Ishikawa (cell line): Measurements from ENCODE around the gene GCFC2.

ENCODE experiments used
- CEBPB ChIP-seq: IDR thresholded peaks from 2 replicates; pipeline ENCODE4 v1.6.1; 2012
- CREB1 ChIP-seq: IDR thresholded peaks from 2 replicates; pipeline ENCODE4 v1.6.1; 2012; ENCODE audit warnings: low read depth
- EP300 ChIP-seq: IDR thresholded peaks from 2 replicates; pipeline ENCODE4 v1.6.1; 2012; ENCODE audit warnings: borderline replicate concordance
- FOXM1 ChIP-seq: IDR thresholded peaks from 2 replicates; pipeline ENCODE4 v1.6.1; 2012; ENCODE audit warnings: low read depth, borderline replicate concordance
- NFIC ChIP-seq: IDR thresholded peaks from 2 replicates; pipeline ENCODE4 v1.6.1; 2012
- RAD21 ChIP-seq: IDR thresholded peaks from 2 replicates; pipeline ENCODE4 v1.6.1; 2012; ENCODE audit warnings: low read depth
- TAF1 ChIP-seq: IDR thresholded peaks from 2 replicates; pipeline ENCODE4 v1.6.1; 2012; ENCODE audit warnings: low read depth, mild to moderate bottlenecking
- TCF12 ChIP-seq: IDR thresholded peaks from 2 replicates; pipeline ENCODE4 v1.6.1; 2012; ENCODE audit warnings: low read depth
- TEAD4 ChIP-seq: IDR thresholded peaks from 2 replicates; pipeline ENCODE4 v1.6.1; 2012
- YY1 ChIP-seq: IDR thresholded peaks from 2 replicates; pipeline ENCODE4 v1.6.1; 2012; ENCODE audit warnings: low read depth
- ZBTB7A ChIP-seq: IDR thresholded peaks from 2 replicates; pipeline ENCODE4 v1.6.1; 2012; ENCODE audit warnings: low read depth
- TF ChIP-seq, protein P1 (sequence below): IDR thresholded peaks from 2 replicates; pipeline ENCODE4 v1.6.1; 2012
- TF ChIP-seq, protein P2 (sequence below): IDR thresholded peaks from 2 replicates; pipeline ENCODE4 v1.6.1; 2012; ENCODE audit warnings: low read depth, mild to moderate bottlenecking
- TF ChIP-seq, protein P3 (sequence below): IDR thresholded peaks from 2 replicates; pipeline ENCODE4 v1.6.1; 2012

DNA sequence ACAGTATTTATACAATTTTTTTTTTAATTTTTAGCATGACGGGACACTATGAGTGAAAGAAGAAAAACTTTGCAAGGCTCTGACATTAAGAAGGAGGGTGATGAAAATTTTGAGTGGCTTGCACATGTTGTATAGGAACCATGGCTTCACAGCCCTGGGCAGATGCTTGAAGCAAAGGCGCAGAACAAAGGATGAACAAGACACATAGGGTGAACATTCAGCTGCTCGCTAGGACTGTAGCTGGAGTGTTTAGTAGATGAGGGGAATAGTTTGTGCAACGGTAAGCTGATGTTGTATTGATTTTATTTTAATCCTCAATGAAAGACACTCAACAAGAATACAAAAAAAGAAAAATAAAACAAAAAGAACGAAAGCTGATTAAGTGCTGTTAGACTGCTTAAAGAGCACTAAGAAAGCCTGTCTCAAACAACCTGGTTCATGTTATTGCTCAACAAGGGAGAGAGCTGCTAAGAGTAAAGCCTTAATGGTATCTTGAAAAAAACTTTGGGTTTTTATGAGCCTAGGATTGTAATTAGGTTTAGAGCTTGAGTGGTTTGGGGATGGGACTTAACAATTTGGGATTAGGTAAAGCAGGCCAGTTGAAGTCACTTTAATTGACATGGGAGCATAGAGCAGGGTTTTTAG, 41.2 kb upstream of the GCFC2 start:
- TF ChIP-seq, protein P1, sequence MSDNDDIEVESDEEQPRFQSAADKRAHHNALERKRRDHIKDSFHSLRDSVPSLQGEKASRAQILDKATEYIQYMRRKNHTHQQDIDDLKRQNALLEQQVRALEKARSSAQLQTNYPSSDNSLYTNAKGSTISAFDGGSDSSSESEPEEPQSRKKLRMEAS: no peak
- no peak for TF ChIP-seq CREB1
- no peak for TF ChIP-seq TAF1
- no peak for TF ChIP-seq EP300
- TF ChIP-seq, protein P2, sequence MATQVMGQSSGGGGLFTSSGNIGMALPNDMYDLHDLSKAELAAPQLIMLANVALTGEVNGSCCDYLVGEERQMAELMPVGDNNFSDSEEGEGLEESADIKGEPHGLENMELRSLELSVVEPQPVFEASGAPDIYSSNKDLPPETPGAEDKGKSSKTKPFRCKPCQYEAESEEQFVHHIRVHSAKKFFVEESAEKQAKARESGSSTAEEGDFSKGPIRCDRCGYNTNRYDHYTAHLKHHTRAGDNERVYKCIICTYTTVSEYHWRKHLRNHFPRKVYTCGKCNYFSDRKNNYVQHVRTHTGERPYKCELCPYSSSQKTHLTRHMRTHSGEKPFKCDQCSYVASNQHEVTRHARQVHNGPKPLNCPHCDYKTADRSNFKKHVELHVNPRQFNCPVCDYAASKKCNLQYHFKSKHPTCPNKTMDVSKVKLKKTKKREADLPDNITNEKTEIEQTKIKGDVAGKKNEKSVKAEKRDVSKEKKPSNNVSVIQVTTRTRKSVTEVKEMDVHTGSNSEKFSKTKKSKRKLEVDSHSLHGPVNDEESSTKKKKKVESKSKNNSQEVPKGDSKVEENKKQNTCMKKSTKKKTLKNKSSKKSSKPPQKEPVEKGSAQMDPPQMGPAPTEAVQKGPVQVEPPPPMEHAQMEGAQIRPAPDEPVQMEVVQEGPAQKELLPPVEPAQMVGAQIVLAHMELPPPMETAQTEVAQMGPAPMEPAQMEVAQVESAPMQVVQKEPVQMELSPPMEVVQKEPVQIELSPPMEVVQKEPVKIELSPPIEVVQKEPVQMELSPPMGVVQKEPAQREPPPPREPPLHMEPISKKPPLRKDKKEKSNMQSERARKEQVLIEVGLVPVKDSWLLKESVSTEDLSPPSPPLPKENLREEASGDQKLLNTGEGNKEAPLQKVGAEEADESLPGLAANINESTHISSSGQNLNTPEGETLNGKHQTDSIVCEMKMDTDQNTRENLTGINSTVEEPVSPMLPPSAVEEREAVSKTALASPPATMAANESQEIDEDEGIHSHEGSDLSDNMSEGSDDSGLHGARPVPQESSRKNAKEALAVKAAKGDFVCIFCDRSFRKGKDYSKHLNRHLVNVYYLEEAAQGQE: no peak
- no peak for TF ChIP-seq YY1
- TF ChIP-seq RAD21: no peak
- no peak for TF ChIP-seq FOXM1
- TF ChIP-seq TEAD4: no peak
- TF ChIP-seq NFIC: no peak
- TF ChIP-seq TCF12: no peak
- TF ChIP-seq, protein P3, sequence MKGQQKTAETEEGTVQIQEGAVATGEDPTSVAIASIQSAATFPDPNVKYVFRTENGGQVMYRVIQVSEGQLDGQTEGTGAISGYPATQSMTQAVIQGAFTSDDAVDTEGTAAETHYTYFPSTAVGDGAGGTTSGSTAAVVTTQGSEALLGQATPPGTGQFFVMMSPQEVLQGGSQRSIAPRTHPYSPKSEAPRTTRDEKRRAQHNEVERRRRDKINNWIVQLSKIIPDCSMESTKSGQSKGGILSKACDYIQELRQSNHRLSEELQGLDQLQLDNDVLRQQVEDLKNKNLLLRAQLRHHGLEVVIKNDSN: no peak
- no peak for TF ChIP-seq ZBTB7A
- TF ChIP-seq CEBPB: no peak
